ENCODE measurements around the gene PLD6.

Gene PLD6

GRCh38 chr17:17227608-17228520, 21.7 kb upstream of the PLD6 start:
- FAIRE-seq, result no peak
- no peak for DNase-seq (ENCODE audit: low spot score)

- FAIRE-seq, result no peak
Observed at GRCh38 chr17:17226451-17227265, 20.5 kb upstream of the PLD6 start.

GRCh38 chr17:17225901-17226300, 19.8 kb upstream of the PLD6 start:
- DNase-seq (ENCODE audit: low spot score) (no peak), FAIRE-seq (no peak)

More at GRCh38 chr17:17226451-17227265, 20.5 kb upstream of the PLD6 start:
- DNase-seq (ENCODE audit: low spot score), result no peak

- FAIRE-seq (no peak), DNase-seq (ENCODE audit: low spot score) (no peak)
Observed at GRCh38 chr17:17224137-17224536, 18.0 kb upstream of the PLD6 start.

GRCh38 chr17:17223736-17224135, 17.6 kb upstream of the PLD6 start:
- FAIRE-seq (no peak), DNase-seq (ENCODE audit: low spot score) (no peak)

GRCh38 chr17:17221329-17221728, 15.2 kb upstream of the PLD6 start:
- FAIRE-seq (no peak), DNase-seq (ENCODE audit: low spot score) (no peak)

GRCh38 chr17:17220529-17220928, 14.4 kb upstream of the PLD6 start:
- no peak for FAIRE-seq

GRCh38 chr17:17217995-17218394, 11.9 kb upstream of the PLD6 start:
- FAIRE-seq (no peak), DNase-seq (ENCODE audit: low spot score) (no peak)

More at GRCh38 chr17:17220529-17220928, 14.4 kb upstream of the PLD6 start:
- DNase-seq (ENCODE audit: low spot score), result no peak

GRCh38 chr17:17216776-17217175, 10.6 kb upstream of the PLD6 start:
- FAIRE-seq, result no peak

GRCh38 chr17:17216236-17216635, 10.1 kb upstream of the PLD6 start:
- FAIRE-seq (no peak), DNase-seq (ENCODE audit: low spot score) (no peak)

More at GRCh38 chr17:17216776-17217175, 10.6 kb upstream of the PLD6 start:
- no peak for DNase-seq (ENCODE audit: low spot score)

- DNase-seq (ENCODE audit: low spot score) (no peak), FAIRE-seq (no peak)
Observed at GRCh38 chr17:17215575-17215974, 9.4 kb upstream of the PLD6 start.

- DNase-seq (ENCODE audit: low spot score), result no peak
- FAIRE-seq, result no peak
Observed at GRCh38 chr17:17214646-17215436, 8.7 kb upstream of the PLD6 start.

GRCh38 chr17:17213775-17214174, 7.6 kb upstream of the PLD6 start:
- DNase-seq (ENCODE audit: low spot score) (no peak), FAIRE-seq (no peak)

- FAIRE-seq, result no peak
- DNase-seq (ENCODE audit: low spot score), result no peak
Observed at GRCh38 chr17:17207998-17208397, 1.9 kb upstream of the PLD6 start.

- DNase-seq (ENCODE audit: low spot score) (no peak), FAIRE-seq (no peak)
Observed at GRCh38 chr17:17206913-17207335, 791 bp upstream of the PLD6 start.

- no peak for FAIRE-seq
Observed at GRCh38 chr17:17205368-17206123, 587 bp downstream of the PLD6 start.

GRCh38 chr17:17204635-17205231, 1.4 kb downstream of the PLD6 start:
- DNase-seq (ENCODE audit: low spot score), result no peak

More at GRCh38 chr17:17205368-17206123, 587 bp downstream of the PLD6 start:
- no peak for DNase-seq (ENCODE audit: low spot score)

GRCh38 chr17:17204041-17204591, 2.0 kb downstream of the PLD6 start:
- no peak for DNase-seq (ENCODE audit: low spot score)
- no peak for FAIRE-seq

More at GRCh38 chr17:17204635-17205231, 1.4 kb downstream of the PLD6 start:
- FAIRE-seq, result no peak

GRCh38 chr17:17203173-17203730, 2.9 kb downstream of the PLD6 start:
- DNase-seq (ENCODE audit: low spot score) (no peak), FAIRE-seq (no peak)
